ENCODE measurements around the gene ZMYM4. TPM values are rescaled to one million over a fixed set of nuclear protein-coding genes. Genes with fewer than 3 reads are reported as not detected.

The ZMYM4 gene
- total and polyA plus RNA-seq, 10 of the 15 experiments (the other 5 are each of a cell fraction or from before 2014, with no cell fraction given), result 8.0 to 37.0 (median 28.1) TPM

DNA sequence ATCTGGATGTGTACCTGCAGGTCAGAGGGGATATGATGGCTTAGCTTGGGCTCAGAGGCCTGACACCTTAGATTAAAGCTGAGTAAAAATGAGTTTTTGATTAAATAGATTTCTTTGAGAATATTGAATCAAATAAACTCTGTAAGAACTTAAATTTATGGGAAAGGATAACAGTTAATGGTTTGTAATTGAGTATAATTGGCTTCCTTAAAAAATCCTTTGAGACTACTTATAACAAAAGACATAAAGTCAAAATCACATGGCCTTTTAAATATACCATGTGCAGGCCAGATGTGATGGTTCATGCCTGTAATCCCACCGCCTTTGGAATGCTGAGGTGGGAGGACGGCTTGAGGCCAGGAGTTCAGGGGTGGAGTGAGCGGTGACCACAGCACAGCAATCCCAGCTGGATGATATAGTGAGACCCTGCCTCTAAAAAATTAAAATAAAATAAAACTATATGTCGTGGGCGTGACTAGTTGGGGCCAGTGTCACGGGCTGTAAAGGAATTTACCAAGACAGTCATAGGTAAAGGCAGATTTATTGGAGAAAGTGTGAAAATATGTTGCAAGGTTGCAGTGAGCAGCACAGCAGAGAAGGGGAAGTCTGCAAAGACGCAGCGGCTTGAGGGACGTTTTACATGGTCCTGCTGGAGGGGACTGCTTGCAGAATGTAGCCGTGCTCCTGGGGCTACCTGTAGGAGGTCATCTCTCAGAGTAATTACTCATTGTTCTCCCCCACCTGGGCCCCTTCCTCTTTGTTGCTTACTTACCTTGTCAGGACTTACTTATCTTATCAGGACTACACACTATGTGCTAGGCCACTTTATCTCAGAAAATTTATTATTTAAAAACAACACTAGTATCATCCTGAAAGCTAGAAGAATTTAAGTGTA, 122.3 kb downstream of the ZMYM4 start:
- ATAC-seq (no peak), DNase-seq (ENCODE audit: low read depth, low spot score) (no peak), FAIRE-seq (no peak)
- no peak overlapping the region for H2AFZ ChIP-seq (ENCODE audit: control insufficient read depth, low read depth, low read length)
- ChIA-PET CTCF (no interaction called here), SMC1A (ENCODE audit: uncharacterized antibody, unreplicated experiment) (no interaction called here), POLR2A (no interaction called here), RAD21 (ENCODE audit: unreplicated experiment) (no interaction called here)
- no peak for TF ChIP-seq BCL11A (IDR thresholded peaks at IDR 0.05; ENCODE audit: low read depth, low read length)
- TF ChIP-seq TCF7 (IDR thresholded peaks at IDR 0.05; ENCODE audit: borderline replicate concordance), result no peak
- no peak for TF ChIP-seq NFXL1 (IDR thresholded peaks at IDR 0.05; ENCODE audit: borderline replicate concordance)
- BruUV-seq (replicated peaks), result no TSS peak
- intact Hi-C loops (cut with micrococcal nuclease; ENCODE audit: unreplicated experiment), result no loop called here
- no peaks in the 10 kb centered on the region for H3K27me3 ChIP-seq (replicated peaks in 1 of 2; ENCODE audit: control insufficient read depth in 2 of 2, insufficient read depth in 2 of 2, low read length in 1 of 2)
- no peaks in the 10 kb centered on the region for H3K4me1 ChIP-seq (ENCODE audit: control insufficient read depth, insufficient read depth, low read length)
- no peak overlapping the region for H3K4me3 ChIP-seq
- H3K9ac ChIP-seq (ENCODE audit: control insufficient read depth, insufficient read depth, low read length), result no peak overlapping the region
- 99% methylated on average over 10 of the region's 10 CpGs for WGBS (ENCODE audit: insufficient coverage, insufficient replicate concordance, low lambda C conversion rate, missing lambda C conversion rate)
- H3K9me3 ChIP-seq (replicated peaks; ENCODE audit: control insufficient read depth, insufficient read depth, low read length), result no peaks in the 10 kb centered on the region
- H4K20me1 ChIP-seq (ENCODE audit: control insufficient read depth, insufficient read depth), result no peaks in the 10 kb centered on the region
- no peak overlapping the region for H3K4me2 ChIP-seq (ENCODE audit: control insufficient read depth, insufficient read depth)
- in situ Hi-C loops (cut with MboI), result no loop called here
- peaks cover 4 to 29% of the 10 kb centered on the region in 2 experiments; a peak in 3 of 4 replicates for H3K36me3 ChIP-seq (ENCODE audit: control insufficient read depth in 2 of 2, insufficient read depth in 2 of 2, low read length in 1 of 2)
- H3K79me2 ChIP-seq (ENCODE audit: control insufficient read depth, insufficient read depth, low read length), result no peaks in the 10 kb centered on the region
- no peak overlapping the region for H3K27ac ChIP-seq (ENCODE audit: control insufficient read depth, insufficient read depth)

GRCh38 chr1:35394386-35394785, 125.9 kb downstream of the ZMYM4 start:
- H3K79me2 ChIP-seq (ENCODE audit: control insufficient read depth, insufficient read depth, low read length), result no peaks in the 10 kb centered on the region
- BruUV-seq (replicated peaks), result no TSS peak
- no peak overlapping the region for H3K4me3 ChIP-seq
- no peaks in the 10 kb centered on the region for H4K20me1 ChIP-seq (ENCODE audit: control insufficient read depth, insufficient read depth)
- peaks cover 4 to 18% of the 10 kb centered on the region in 2 experiments; a peak in 2 of 4 replicates for H3K36me3 ChIP-seq (ENCODE audit: control insufficient read depth in 2 of 2, insufficient read depth in 2 of 2, low read length in 1 of 2)
- intact Hi-C loops (cut with micrococcal nuclease; ENCODE audit: unreplicated experiment) (no loop called here), in situ Hi-C loops (cut with MboI) (no loop called here)
- no peak for FAIRE-seq
- H3K4me1 ChIP-seq (ENCODE audit: control insufficient read depth, insufficient read depth, low read length), result no peaks in the 10 kb centered on the region
- TF ChIP-seq NR2C1 (IDR thresholded peaks at IDR 0.05) (no peak), STAT1 (conservative IDR thresholded peaks at IDR 0.05) (no peak)
- ChIA-PET CTCF (interaction anchor here (0.6 kb wide), 1 partner anchor 239 kb away, joined by 3 read pairs; no protein-coding TSS in a partner anchor), POLR2A (no interaction called here), SMC1A (ENCODE audit: uncharacterized antibody, unreplicated experiment) (no interaction called here), RAD21 (ENCODE audit: unreplicated experiment) (interaction anchor here (0.8 kb wide), 1 partner anchor 20 kb away, joined by 3 read pairs; no protein-coding TSS in a partner anchor)
- H3K4me2 ChIP-seq (ENCODE audit: control insufficient read depth, insufficient read depth), result no peak overlapping the region
- H3K27me3 ChIP-seq (replicated peaks in 1 of 2; ENCODE audit: control insufficient read depth in 2 of 2, insufficient read depth in 2 of 2, low read length in 1 of 2), result no peaks in the 10 kb centered on the region
- 96% methylated on average over 2 of the region's 2 CpGs for WGBS (ENCODE audit: insufficient coverage, insufficient replicate concordance, low lambda C conversion rate, missing lambda C conversion rate)
- H2AFZ ChIP-seq (ENCODE audit: control insufficient read depth, low read depth, low read length), result no peak overlapping the region
- H3K9me3 ChIP-seq (replicated peaks; ENCODE audit: control insufficient read depth, insufficient read depth, low read length), result no peaks in the 10 kb centered on the region
- no peak overlapping the region for H3K9ac ChIP-seq (ENCODE audit: control insufficient read depth, insufficient read depth, low read length)
- H3K27ac ChIP-seq (ENCODE audit: control insufficient read depth, insufficient read depth), result no peak overlapping the region
- no peak for ATAC-seq
- no peak for DNase-seq (ENCODE audit: low read depth, low spot score)

All from GM12878 (cell line).